ENCODE data around the gene DLGAP1. TPM values are rescaled to one million over a fixed set of nuclear protein-coding genes. Genes with fewer than 3 reads are reported as not detected.

The DLGAP1 gene
- polyA plus RNA-seq, 1 of the 3 experiments (the other 2 are of a cell fraction) = not detected

GRCh38 chr18:3819961-3820360 lies 635.1 kb downstream of the DLGAP1 start:
- Histone ChIP-seq H3K4me2 (no peak overlapping the region), H3K4me3 (ENCODE audit: low read depth in 2 of 2, low read length in 1 of 2) (no peak overlapping the region), H3K9ac (no peak overlapping the region), H3K27me3 (ENCODE audit: insufficient read depth) (peaks cover 20% of the 10 kb centered on the region; the same call in 1 of the 2 replicates), H3K9me2 (no peaks in the 10 kb centered on the region), H2AFZ (ENCODE audit: low read depth) (no peak overlapping the region), H3K79me2 (ENCODE audit: insufficient read depth) (no peaks in the 10 kb centered on the region), H3K27ac (ENCODE audit: low read depth in 2 of 2, low read length in 1 of 2) (no peak overlapping the region), H3K36me3 (replicated peaks in 1 of 2; ENCODE audit: control insufficient read depth in 1 of 2, insufficient read depth in 2 of 2, low read length in 1 of 2) (no peaks in the 10 kb centered on the region), H3F3A (replicated peaks; ENCODE audit: insufficient read depth) (no peaks in the 10 kb centered on the region), H4K20me1 (ENCODE audit: insufficient read depth) (no peaks in the 10 kb centered on the region), H3K9me3 (no peaks in the 10 kb centered on the region), H3K4me1 (ENCODE audit: control insufficient read depth in 1 of 2, insufficient read depth in 2 of 2, low read depth in 1 of 2, low read length in 1 of 2) (peaks cover 0 to 4% of the 10 kb centered on the region in 2 experiments; a peak in 1 of 4 replicates)
- no peak for DNase-seq
- TF ChIP-seq JUND (IDR thresholded peaks at IDR 0.05) = no peak
- no peak for TF ChIP-seq SIN3A (IDR thresholded peaks at IDR 0.05; ENCODE audit: borderline replicate concordance, low read depth, low read length)
- TF ChIP-seq GABPA (IDR thresholded peaks at IDR 0.05; ENCODE audit: low read depth) = no peak
- TF ChIP-seq, protein P1, sequence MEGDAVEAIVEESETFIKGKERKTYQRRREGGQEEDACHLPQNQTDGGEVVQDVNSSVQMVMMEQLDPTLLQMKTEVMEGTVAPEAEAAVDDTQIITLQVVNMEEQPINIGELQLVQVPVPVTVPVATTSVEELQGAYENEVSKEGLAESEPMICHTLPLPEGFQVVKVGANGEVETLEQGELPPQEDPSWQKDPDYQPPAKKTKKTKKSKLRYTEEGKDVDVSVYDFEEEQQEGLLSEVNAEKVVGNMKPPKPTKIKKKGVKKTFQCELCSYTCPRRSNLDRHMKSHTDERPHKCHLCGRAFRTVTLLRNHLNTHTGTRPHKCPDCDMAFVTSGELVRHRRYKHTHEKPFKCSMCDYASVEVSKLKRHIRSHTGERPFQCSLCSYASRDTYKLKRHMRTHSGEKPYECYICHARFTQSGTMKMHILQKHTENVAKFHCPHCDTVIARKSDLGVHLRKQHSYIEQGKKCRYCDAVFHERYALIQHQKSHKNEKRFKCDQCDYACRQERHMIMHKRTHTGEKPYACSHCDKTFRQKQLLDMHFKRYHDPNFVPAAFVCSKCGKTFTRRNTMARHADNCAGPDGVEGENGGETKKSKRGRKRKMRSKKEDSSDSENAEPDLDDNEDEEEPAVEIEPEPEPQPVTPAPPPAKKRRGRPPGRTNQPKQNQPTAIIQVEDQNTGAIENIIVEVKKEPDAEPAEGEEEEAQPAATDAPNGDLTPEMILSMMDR (IDR thresholded peaks at IDR 0.05) = no peak
- no peak for TF ChIP-seq NRF1 (IDR thresholded peaks at IDR 0.05; ENCODE audit: low read depth, low read length)
- ChIA-PET POLR2A (no interaction called here), CTCF (no interaction called here)
- WGBS (ENCODE audit: low lambda C conversion rate) = 23% methylated on average over 7 of the region's 7 CpGs

- H3K36me3 ChIP-seq (replicated peaks in 1 of 2; ENCODE audit: control insufficient read depth in 1 of 2, insufficient read depth in 2 of 2, low read length in 1 of 2) = no peaks in the 10 kb centered on the region
- WGBS (ENCODE audit: low lambda C conversion rate) = 13% methylated on average over 3 of the region's 3 CpGs
- H3F3A ChIP-seq (replicated peaks; ENCODE audit: insufficient read depth) = no peaks in the 10 kb centered on the region
- H3K9ac ChIP-seq = no peak overlapping the region
- DNase-seq = no peak
- no peaks in the 10 kb centered on the region; a peak in 1 of 4 replicates for H3K4me1 ChIP-seq (ENCODE audit: control insufficient read depth in 1 of 2, insufficient read depth in 2 of 2, low read depth in 1 of 2, low read length in 1 of 2)
- H3K4me2 ChIP-seq = no peak overlapping the region; the same call in 1 of the 2 replicates
- no peaks in the 10 kb centered on the region for H3K79me2 ChIP-seq (ENCODE audit: insufficient read depth)
- CTCF ChIA-PET = interaction anchor here (1.3 kb wide), 1 partner anchor 113 kb away, joined by 3 read pairs; no protein-coding TSS in a partner anchor
- H3K27ac ChIP-seq (ENCODE audit: low read depth in 2 of 2, low read length in 1 of 2) = peak overlapping the region in 1 of 2 experiments; percentile 75; a peak in 2 of 4 replicates
- no peaks in the 10 kb centered on the region for H3K9me3 ChIP-seq
- H3K4me3 ChIP-seq (ENCODE audit: low read depth in 2 of 2, low read length in 1 of 2) = no peak overlapping the region
- no peaks in the 10 kb centered on the region for H4K20me1 ChIP-seq (ENCODE audit: insufficient read depth)
- no peaks in the 10 kb centered on the region for H3K9me2 ChIP-seq
- peaks cover 11% of the 10 kb centered on the region; the same call in 1 of the 2 replicates for H3K27me3 ChIP-seq (ENCODE audit: insufficient read depth)
- no peak overlapping the region for H2AFZ ChIP-seq (ENCODE audit: low read depth)
- POLR2A ChIA-PET = no interaction called here
- TF ChIP-seq EP300 (IDR thresholded peaks at IDR 0.05; ENCODE audit: borderline replicate concordance in 1 of 2, low read depth in 1 of 2, low read length in 1 of 2) = 0 out of 4 replicates have a peak, but pooled peaks of 1 of the 2 experiments have one; percentile 10
- TF ChIP-seq RAD21 (IDR thresholded peaks at IDR 0.05; ENCODE audit: low read length) = no peak
- no peak for TF ChIP-seq NRF1 (IDR thresholded peaks at IDR 0.05; ENCODE audit: low read depth, low read length)
- TF ChIP-seq, protein P1 (IDR thresholded peaks at IDR 0.05) = no peak
- TF ChIP-seq ZBTB33 (IDR thresholded peaks at IDR 0.05; ENCODE audit: borderline replicate concordance, low read depth) = no peak
- TF ChIP-seq SIN3A (IDR thresholded peaks at IDR 0.05; ENCODE audit: borderline replicate concordance, low read depth, low read length) = no peak
- TF ChIP-seq USF2 (IDR thresholded peaks at IDR 0.05; ENCODE audit: borderline replicate concordance, low read depth, low read length) = no peak
- peak; percentile 43; the same call in 1 of the 2 replicates for TF ChIP-seq JUND (IDR thresholded peaks at IDR 0.05)
- TF ChIP-seq TCF12 (IDR thresholded peaks at IDR 0.05) = peak; percentile 52
- no peak for TF ChIP-seq SMC3 (IDR thresholded peaks at IDR 0.05; ENCODE audit: low read depth, low read length)
- peak; percentile 24; the same call in 1 of the 2 replicates for TF ChIP-seq FOSL2 (IDR thresholded peaks at IDR 0.05; ENCODE audit: borderline replicate concordance, low read depth)
- no peak for TF ChIP-seq POLR2AphosphoS5 (IDR thresholded peaks at IDR 0.05; ENCODE audit: low read depth, low read length)
- no peak for TF ChIP-seq RXRA (IDR thresholded peaks at IDR 0.05; ENCODE audit: borderline replicate concordance, low read depth)
- TF ChIP-seq FOXJ3 (CRISPR knock-in tag; IDR thresholded peaks at IDR 0.05) = no peak
- TF ChIP-seq YY1 (IDR thresholded peaks at IDR 0.05; ENCODE audit: low read depth) = no peak
- 0 out of 2 replicates have a peak, but pooled peaks have one; percentile 11 for TF ChIP-seq PBX3 (IDR thresholded peaks at IDR 0.05)
- no peak for TF ChIP-seq GATA2 (CRISPR knock-in tag; IDR thresholded peaks at IDR 0.05)
Observed at GRCh38 chr18:3816610-3817363, 638.3 kb downstream of the DLGAP1 start.
